NB4 (cell line): ENCODE results near the gene AHRR.

ENCODE experiments used
- DNase-seq: peaks from one replicate; pipeline ENCODE4 v3.0.0; 2010; ENCODE audit warnings: low read depth
- H3K4me3 ChIP-seq: one replicate; pipeline ENCODE4 v1.5.1; 2011; ENCODE audit warnings: mild to moderate bottlenecking, low read depth, low read length, moderate library complexity
- MYC ChIP-seq: IDR thresholded peaks from 2 replicates; pipeline ENCODE4 v1.6.1; 2011; ENCODE audit warnings: low read depth, low read length
- POLR2A ChIP-seq: IDR thresholded peaks from 2 replicates; pipeline ENCODE4 v1.6.1; 2011; ENCODE audit warnings: mild to moderate bottlenecking; ENCODE audit not compliant: insufficient read length; ENCODE audit errors: extremely low read depth
- TF ChIP-seq, protein P1 (sequence below): IDR thresholded peaks from 2 replicates; pipeline ENCODE4 v1.6.1; 2011; ENCODE audit warnings: low read depth, low read length
- TF ChIP-seq, protein P2 (sequence below): IDR thresholded peaks from one replicate; pipeline ENCODE4 v1.5.1; 2012; ENCODE audit warnings: low read depth, low read length

The AHRR gene

DNA sequence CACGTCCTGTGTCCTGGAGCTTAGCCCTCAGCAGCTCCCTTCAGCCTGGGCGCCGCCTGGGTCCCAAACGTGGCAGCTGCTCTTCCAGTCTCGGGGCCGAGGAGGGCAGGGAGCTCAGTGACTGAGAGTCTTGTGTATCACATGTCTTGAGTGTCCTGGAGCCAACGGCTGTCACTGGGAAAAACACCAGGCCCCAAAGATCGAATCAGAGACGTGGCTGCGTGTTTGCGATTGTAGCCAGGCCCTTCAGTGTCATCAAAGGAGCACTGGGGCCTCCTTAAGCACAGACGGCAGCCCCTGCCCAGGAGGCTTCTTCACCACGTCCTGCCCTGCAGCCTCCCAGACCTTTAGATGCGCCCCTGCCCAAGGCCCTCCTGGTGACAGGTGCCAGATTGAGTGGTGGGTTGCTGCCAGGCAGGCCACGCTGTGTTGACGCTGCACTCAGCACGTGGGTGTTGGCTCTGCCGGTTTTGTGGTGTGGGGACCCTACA lies 115.8 kb downstream of the AHRR start:
- H3K4me3 ChIP-seq: no peak overlapping the region
- TF ChIP-seq, protein P1, sequence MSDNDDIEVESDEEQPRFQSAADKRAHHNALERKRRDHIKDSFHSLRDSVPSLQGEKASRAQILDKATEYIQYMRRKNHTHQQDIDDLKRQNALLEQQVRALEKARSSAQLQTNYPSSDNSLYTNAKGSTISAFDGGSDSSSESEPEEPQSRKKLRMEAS: no peak
- no peak for TF ChIP-seq MYC
- TF ChIP-seq POLR2A: no peak
- TF ChIP-seq, protein P2, sequence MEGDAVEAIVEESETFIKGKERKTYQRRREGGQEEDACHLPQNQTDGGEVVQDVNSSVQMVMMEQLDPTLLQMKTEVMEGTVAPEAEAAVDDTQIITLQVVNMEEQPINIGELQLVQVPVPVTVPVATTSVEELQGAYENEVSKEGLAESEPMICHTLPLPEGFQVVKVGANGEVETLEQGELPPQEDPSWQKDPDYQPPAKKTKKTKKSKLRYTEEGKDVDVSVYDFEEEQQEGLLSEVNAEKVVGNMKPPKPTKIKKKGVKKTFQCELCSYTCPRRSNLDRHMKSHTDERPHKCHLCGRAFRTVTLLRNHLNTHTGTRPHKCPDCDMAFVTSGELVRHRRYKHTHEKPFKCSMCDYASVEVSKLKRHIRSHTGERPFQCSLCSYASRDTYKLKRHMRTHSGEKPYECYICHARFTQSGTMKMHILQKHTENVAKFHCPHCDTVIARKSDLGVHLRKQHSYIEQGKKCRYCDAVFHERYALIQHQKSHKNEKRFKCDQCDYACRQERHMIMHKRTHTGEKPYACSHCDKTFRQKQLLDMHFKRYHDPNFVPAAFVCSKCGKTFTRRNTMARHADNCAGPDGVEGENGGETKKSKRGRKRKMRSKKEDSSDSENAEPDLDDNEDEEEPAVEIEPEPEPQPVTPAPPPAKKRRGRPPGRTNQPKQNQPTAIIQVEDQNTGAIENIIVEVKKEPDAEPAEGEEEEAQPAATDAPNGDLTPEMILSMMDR: no peak

DNA sequence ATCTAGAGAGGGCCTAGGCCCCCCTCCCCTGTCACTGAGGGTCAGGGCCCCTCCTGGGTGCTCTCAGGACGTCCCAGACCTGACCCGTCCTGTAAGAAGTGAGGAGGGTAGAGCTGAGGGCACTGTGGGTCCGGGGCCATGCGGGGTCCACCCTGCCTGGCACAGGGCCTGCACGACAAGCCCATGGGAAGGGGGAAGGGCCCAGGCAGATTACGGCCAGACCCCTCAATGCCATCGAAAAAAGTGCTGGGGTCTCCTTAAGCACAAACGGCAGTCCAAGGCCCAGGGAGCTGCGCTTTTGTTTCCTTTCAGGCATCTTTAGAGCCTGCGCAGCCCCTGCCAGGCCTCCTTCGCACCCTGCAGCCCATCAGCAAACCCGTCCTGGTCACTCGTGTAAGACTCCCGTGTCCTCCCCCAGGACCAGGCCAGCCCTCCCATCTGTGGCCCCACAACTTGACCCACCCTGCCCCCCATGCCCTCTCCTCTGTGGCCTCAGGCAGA lies 117.0 kb downstream of the AHRR start:
- peak; percentile 49 for DNase-seq
- TF ChIP-seq, protein P2: no peak
- peak; percentile 39 for TF ChIP-seq POLR2A
- TF ChIP-seq MYC: peak; percentile 12; the same call in 1 of the 2 replicates
- TF ChIP-seq, protein P1: no peak

More for the DNA sequence above, 115.8 kb downstream of the AHRR start:
- DNase-seq: peak; percentile 37

DNA sequence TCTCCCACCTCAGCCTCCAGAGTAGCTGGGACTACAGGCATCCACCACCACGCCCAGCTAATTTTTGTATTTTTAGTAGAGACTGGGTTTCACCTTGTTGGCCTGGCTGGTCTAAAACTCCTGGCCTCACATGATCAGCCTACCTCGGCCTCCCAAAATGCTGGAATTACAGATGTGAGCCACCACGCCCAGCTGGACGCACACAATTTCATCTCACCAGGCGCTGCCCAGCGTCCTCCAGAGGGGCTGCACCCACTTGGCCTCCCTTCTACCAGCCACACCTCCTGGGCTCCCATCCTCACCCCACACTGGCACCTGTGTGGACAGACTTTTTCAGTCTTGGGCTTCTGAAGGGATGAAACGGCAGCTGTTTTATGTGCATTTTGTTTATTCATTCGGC lies 117.7 kb downstream of the AHRR start:
- H3K4me3 ChIP-seq: no peak overlapping the region
- DNase-seq: no peak

More for the DNA sequence above, 117.0 kb downstream of the AHRR start:
- H3K4me3 ChIP-seq: no peak overlapping the region

DNA sequence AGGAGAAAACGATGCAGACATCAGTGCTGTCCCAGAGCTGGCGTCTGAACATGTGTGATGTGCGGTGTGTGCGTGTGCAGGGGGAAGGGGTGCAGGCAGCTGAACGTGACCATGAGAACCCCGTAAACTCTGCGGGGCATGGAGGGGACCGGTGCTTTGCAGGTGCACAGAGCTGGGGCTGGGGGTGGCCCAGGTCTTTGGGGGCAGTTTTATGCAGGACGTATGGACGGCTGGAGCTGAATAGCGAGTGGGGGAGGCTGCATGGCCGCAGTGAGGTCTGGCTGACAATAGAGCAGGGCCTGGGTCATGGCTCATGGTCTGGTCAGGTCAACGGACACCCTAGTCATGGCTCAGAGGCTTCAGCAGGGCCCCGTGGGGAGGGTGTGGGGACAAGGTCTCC lies 118.1 kb downstream of the AHRR start:
- peak; percentile 65 for TF ChIP-seq MYC
- TF ChIP-seq POLR2A: peak; percentile 18
- TF ChIP-seq, protein P1: peak; percentile 50
- TF ChIP-seq, protein P2: no peak
- peak overlapping the region; percentile 14 for H3K4me3 ChIP-seq
- DNase-seq: peak; percentile 54

More for the DNA sequence above, 117.7 kb downstream of the AHRR start:
- TF ChIP-seq, protein P1: no peak
- TF ChIP-seq, protein P2: no peak
- TF ChIP-seq POLR2A (no peak), MYC (no peak)

DNA sequence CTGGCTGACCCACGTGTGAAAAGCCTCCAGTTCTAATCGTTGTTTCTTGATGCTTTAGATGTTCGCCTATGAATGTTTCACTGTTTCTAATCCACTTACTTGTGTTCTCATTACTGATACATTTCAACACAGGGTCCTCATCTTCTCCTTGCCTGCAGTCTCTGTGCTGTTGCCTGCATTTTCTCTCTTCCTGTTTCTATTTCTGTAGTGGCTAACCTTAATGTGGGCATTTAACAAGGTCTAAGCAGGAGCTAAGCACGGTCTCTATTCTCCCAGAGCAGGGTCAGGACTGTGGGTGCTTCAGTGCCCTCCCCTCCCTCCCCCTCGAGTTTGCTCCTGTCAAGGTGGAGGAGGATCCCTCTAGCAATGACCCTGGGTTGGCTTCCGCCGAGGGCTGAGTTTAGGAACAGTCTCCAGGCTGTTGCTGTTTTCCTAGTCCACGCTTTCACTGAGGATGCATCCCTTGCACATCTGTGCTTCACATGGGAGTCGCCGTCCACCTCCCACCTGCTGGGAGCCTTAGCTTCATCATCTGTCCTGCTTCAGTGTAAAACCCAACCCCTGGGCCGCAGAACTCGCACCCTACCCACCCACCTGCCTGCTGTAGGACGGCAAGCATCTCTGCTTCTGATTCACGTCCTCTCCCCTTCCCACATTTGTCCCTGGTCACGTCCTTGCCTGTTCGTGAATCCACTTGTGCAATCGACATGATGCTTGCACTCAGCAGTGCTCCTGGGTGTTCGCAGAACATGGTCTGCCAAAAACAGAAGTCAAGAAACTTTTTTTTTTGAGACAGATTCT lies 119.1 kb downstream of the AHRR start:
- H3K4me3 ChIP-seq: peak overlapping the region; percentile 37
- TF ChIP-seq, protein P1: peak; percentile 69
- peak; percentile 74 for TF ChIP-seq MYC
- TF ChIP-seq POLR2A: peak; percentile 17
- TF ChIP-seq, protein P2: no peak
- DNase-seq: peak; percentile 92
